ENCODE results near the gene RAPGEF3. TPM values are rescaled to one million over a fixed set of nuclear protein-coding genes. Genes with fewer than 3 reads are reported as not detected.

RAPGEF3 gene
- total and polyA plus RNA-seq, 3 donors from 2014 or later = 13.9 to 30.2 (median 24.6) TPM

DNA sequence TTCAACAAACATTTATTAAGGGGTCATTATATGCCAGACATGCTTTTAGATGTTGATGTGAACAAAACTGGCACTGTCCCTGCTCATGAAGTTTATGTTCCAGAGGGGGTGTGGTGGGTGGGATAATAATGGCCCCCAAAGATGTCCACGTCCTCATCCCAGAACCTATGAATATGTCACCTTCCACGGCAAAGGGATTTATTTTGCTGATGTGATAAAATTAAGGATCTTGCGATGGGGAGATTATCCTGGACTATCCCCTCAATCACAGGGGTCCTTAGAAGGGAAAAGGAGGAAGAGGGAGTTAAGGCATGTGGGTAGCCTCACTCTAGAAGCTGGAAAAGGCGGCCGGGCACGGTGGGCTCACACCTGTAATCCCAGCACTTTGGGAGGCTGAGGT lies 12.6 kb upstream of the RAPGEF3 start:
- Histone ChIP-seq H3K36me3 (ENCODE audit: low read depth, missing control alignments) (no peaks in the 10 kb centered on the region), H3K27me3 (no peaks in the 10 kb centered on the region), H3K4me3 (no peak overlapping the region), H3K4me1 (peaks cover 18% of the 10 kb centered on the region), H3K27ac (no peak overlapping the region), H3K9me3 (no peaks in the 10 kb centered on the region)
- TF ChIP-seq, protein P1, sequence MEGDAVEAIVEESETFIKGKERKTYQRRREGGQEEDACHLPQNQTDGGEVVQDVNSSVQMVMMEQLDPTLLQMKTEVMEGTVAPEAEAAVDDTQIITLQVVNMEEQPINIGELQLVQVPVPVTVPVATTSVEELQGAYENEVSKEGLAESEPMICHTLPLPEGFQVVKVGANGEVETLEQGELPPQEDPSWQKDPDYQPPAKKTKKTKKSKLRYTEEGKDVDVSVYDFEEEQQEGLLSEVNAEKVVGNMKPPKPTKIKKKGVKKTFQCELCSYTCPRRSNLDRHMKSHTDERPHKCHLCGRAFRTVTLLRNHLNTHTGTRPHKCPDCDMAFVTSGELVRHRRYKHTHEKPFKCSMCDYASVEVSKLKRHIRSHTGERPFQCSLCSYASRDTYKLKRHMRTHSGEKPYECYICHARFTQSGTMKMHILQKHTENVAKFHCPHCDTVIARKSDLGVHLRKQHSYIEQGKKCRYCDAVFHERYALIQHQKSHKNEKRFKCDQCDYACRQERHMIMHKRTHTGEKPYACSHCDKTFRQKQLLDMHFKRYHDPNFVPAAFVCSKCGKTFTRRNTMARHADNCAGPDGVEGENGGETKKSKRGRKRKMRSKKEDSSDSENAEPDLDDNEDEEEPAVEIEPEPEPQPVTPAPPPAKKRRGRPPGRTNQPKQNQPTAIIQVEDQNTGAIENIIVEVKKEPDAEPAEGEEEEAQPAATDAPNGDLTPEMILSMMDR (IDR thresholded peaks at IDR 0.05) = no peak
- TF ChIP-seq POLR2A (IDR thresholded peaks at IDR 0.05) = no peak
- 78 to 83% methylated on average over 6 of the region's 6 CpGs for WGBS, 2 donors
- intact Hi-C loops (cut with DNase I; ENCODE audit: low total_unique reads) = loop anchor here (10.0 kb wide), 1 partner anchor 57 kb away; no protein-coding TSS in a partner anchor
- DNase-seq = no peak

DNA sequence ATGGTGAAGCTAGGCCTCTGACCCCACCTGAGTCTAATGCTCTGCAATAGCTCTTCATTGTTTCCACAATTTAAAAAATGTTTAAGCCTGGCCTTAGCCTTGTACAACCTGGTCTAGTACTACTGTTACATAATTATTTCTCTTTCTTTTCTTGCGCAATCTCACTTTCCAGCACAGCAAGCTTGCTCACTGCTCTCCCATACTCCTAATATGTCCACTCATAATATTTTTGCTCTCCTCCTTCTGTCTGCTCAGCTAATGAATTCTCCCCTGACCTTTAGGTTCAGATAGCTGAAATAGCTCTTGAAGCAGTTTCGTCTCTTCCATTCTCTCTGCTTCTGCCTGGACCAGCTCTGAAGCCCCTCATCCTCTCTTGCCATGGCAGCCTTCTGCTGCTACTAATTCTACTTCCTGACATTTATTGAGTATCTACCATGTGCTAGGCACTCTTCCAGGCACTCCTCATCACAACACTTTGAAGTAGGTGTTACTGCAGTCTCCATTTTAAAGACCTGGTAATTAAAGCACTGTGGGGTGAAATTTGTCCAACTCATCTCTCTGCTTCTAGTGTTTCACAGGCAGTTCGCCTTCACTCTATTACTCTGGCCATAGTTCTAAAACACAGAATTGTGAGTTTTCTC lies 11.5 kb upstream of the RAPGEF3 start:
- H3K27me3 ChIP-seq = no peaks in the 10 kb centered on the region
- H3K36me3 ChIP-seq (ENCODE audit: low read depth, missing control alignments) = no peaks in the 10 kb centered on the region
- H3K4me3 ChIP-seq = no peak overlapping the region
- H3K27ac ChIP-seq = no peak overlapping the region
- DNase-seq = no peak
- H3K9me3 ChIP-seq = no peaks in the 10 kb centered on the region
- peaks cover 9% of the 10 kb centered on the region for H3K4me1 ChIP-seq
- WGBS, 2 donors = 74 to 77% methylated on average over 3 of the region's 3 CpGs
- TF ChIP-seq, protein P1 (IDR thresholded peaks at IDR 0.05) = no peak
- no peak for TF ChIP-seq POLR2A (IDR thresholded peaks at IDR 0.05)
- intact Hi-C loops (cut with DNase I; ENCODE audit: low total_unique reads) = loop anchor here (10.0 kb wide), 1 partner anchor 55 kb away; no protein-coding TSS in a partner anchor

DNA sequence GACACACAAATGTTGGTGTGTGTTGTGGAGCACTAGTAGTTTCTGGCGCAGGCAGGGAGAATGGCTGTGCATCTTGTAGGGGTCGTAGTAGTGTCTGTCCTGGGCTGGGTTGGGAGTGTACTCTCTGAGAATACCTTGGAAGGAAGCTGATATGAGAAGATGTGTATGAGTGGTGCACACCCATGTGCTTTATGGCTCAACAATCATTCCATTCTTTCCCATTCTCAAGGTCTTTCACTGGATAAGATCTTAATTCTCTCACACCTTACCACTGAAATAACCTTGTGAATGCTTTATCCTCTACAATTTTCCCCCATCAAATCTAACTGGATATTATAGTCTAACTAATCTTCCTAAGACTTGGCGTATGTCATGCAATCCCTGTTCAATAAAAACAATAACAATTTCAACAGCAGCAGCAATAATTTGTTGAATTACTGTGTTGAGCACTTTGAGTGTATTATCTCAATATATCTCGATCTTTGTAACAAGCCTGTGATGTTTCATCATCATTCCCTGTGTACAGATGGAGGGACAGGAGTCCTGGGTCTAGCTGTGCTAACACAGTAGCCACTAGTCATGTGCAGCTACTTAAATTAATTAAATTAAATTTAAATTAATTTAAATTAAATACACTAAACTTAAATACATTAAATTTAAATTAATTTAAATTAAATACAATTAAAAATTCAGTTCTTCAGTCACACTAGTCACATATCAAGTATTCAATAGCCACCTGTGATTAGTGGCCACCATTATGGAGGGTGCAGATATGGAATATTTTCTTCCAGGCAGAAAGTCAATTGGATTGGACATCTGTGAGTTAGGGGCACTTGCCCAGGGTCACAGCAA lies 10.8 kb upstream of the RAPGEF3 start:
- intact Hi-C loops (cut with DNase I; ENCODE audit: low total_unique reads) = loop anchor here (10.0 kb wide), 1 partner anchor 55 kb away; no protein-coding TSS in a partner anchor
- Histone ChIP-seq H3K4me1 (peaks cover 1% of the 10 kb centered on the region), H3K36me3 (ENCODE audit: low read depth, missing control alignments) (no peaks in the 10 kb centered on the region), H3K9me3 (no peaks in the 10 kb centered on the region), H3K4me3 (no peak overlapping the region), H3K27ac (no peak overlapping the region), H3K27me3 (no peaks in the 10 kb centered on the region)
- 80 to 82% methylated on average over 4 of the region's 4 CpGs for WGBS, 2 donors
- no peak for TF ChIP-seq POLR2A (IDR thresholded peaks at IDR 0.05)
- TF ChIP-seq, protein P1 (IDR thresholded peaks at IDR 0.05) = no peak
- no peak for DNase-seq

DNA sequence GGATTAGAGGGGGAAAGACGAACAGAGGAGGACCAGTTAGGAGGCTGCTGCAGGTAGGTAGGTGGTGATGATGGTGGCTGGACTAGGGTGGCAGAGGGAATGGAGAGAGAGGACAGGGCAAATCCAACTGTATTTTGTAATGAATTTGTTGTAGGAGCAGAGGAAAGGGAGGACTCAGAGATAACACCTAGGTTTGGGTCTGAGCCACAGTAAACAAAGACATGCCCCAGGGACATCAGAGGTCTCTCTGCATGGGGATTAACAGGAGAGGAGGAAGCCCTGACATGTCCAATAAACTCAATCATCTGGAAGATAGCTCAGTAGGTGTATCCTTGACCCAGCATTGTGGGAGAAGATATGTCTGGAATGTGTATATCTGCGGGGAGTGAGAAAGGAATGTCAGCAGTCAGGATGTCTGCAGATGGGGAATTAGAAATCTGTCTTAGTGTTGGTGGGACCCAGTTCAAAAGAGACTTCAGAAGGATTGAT lies 9.7 kb upstream of the RAPGEF3 start:
- no peaks in the 10 kb centered on the region for H3K27me3 ChIP-seq
- H3K9me3 ChIP-seq = no peaks in the 10 kb centered on the region
- H3K36me3 ChIP-seq (ENCODE audit: low read depth, missing control alignments) = no peaks in the 10 kb centered on the region
- TF ChIP-seq, protein P1 (IDR thresholded peaks at IDR 0.05) = no peak
- TF ChIP-seq POLR2A (IDR thresholded peaks at IDR 0.05) = no peak
- DNase-seq = no peak
- peaks cover 5% of the 10 kb centered on the region for H3K4me1 ChIP-seq
- WGBS, 2 donors = 46 to 63% methylated on average over 2 of the region's 2 CpGs
- intact Hi-C loops (cut with DNase I; ENCODE audit: low total_unique reads) = no loop called here
- no peak overlapping the region for H3K4me3 ChIP-seq
- H3K27ac ChIP-seq = no peak overlapping the region
